ENCODE results near the gene DNMBP.
A peak's percentile ranks its signal among the peaks of the same experiment; 100 is the strongest.
"Not testable (repeated sequence)": the region's sequence is repeated elsewhere in the genome, so short reads cannot be mapped to it uniquely, and the experiment has no call there.

DNMBP gene

GRCh38 chr10:100013621-100014020, 3.9 kb upstream of the DNMBP start:
- no peak for DNase-seq
- no peak for TF ChIP-seq CTCF (IDR thresholded peaks at IDR 0.05)
- Histone ChIP-seq H3K4me3 (no peak overlapping the region), H3K27ac (no peak overlapping the region), H3K27me3 (no peaks in the 10 kb centered on the region), H3K4me1 (peaks cover 0 to 2% (median 1%) of the 10 kb centered on the region in 4 donors), H3K9me3 (no peaks in the 10 kb centered on the region), H3K36me3 (no peaks in the 10 kb centered on the region)
- intact Hi-C loops (cut with DNase I; ENCODE audit: low total_unique reads) = no loop called here

- H3K4me3 ChIP-seq; H3K27ac ChIP-seq; H3K9me3 ChIP-seq; DNase-seq; intact Hi-C loops (cut with DNase I; ENCODE audit: low total_unique reads); H3K36me3 ChIP-seq; H3K27me3 ChIP-seq: not testable (repeated sequence)
- H3K4me1 ChIP-seq = peaks cover 0 to 16% (median 10%) of the 10 kb centered on the region in 4 donors
Observed at GRCh38 chr10:100011906-100012305, 2.2 kb upstream of the DNMBP start.

- Histone ChIP-seq H3K4me1 (peaks cover 0 to 29% (median 19%) of the 10 kb centered on the region in 4 donors), H3K27me3 (no peaks in the 10 kb centered on the region), H3K4me3 (peak overlapping the region; percentile 64 to 71), H3K36me3 (no peaks in the 10 kb centered on the region), H3K27ac (peak overlapping the region; percentile 66 to 77), H3K9me3 (no peaks in the 10 kb centered on the region)
- DNase-seq = peak in 1 of 2 donors; percentile 53
- peak in 1 of 2 experiments; percentile 28 for TF ChIP-seq CTCF (IDR thresholded peaks at IDR 0.05)
- intact Hi-C loops (cut with DNase I; ENCODE audit: low total_unique reads) = no loop called here
Observed at GRCh38 chr10:100009283-100009792, 409 bp downstream of the DNMBP start.

- intact Hi-C loops (cut with DNase I; ENCODE audit: low total_unique reads) = no loop called here
- peaks cover 0 to 29% (median 19%) of the 10 kb centered on the region in 4 donors for H3K4me1 ChIP-seq
- no peaks in the 10 kb centered on the region for H3K9me3 ChIP-seq
- no peaks in the 10 kb centered on the region for H3K36me3 ChIP-seq
- H3K4me3 ChIP-seq = peak overlapping the region; percentile 64 to 71
- no peaks in the 10 kb centered on the region for H3K27me3 ChIP-seq
- peak overlapping the region; percentile 66 to 77 for H3K27ac ChIP-seq
- no peak for DNase-seq
- no peak for TF ChIP-seq CTCF (IDR thresholded peaks at IDR 0.05)
Observed at GRCh38 chr10:100008708-100009282, 952 bp downstream of the DNMBP start.

GRCh38 chr10:100008142-100008522, 1.6 kb downstream of the DNMBP start:
- H3K27ac ChIP-seq = no peak overlapping the region
- intact Hi-C loops (cut with DNase I; ENCODE audit: low total_unique reads) = no loop called here

More at GRCh38 chr10:100008142-100008522, 1.6 kb downstream of the DNMBP start:
- H3K27me3 ChIP-seq = no peaks in the 10 kb centered on the region
- no peak for DNase-seq
- peaks cover 0 to 29% (median 19%) of the 10 kb centered on the region in 4 donors for H3K4me1 ChIP-seq
- no peak for TF ChIP-seq CTCF (IDR thresholded peaks at IDR 0.05)
- H3K9me3 ChIP-seq = no peaks in the 10 kb centered on the region
- H3K4me3 ChIP-seq = peak overlapping the region in 1 of 2 donors; percentile 64
- H3K36me3 ChIP-seq = no peaks in the 10 kb centered on the region
